ENCODE results near the gene CSKMT. TPM values are rescaled to one million over a fixed set of nuclear protein-coding genes. Genes with fewer than 3 reads are reported as not detected.

Gene CSKMT
- total and polyA plus RNA-seq, 10 of the 15 experiments (the other 5 are each of a cell fraction or from before 2014, with no cell fraction given) = 7.0 to 213 (median 21.6) TPM

- Histone ChIP-seq H2AFZ (ENCODE audit: control insufficient read depth, low read depth, low read length) (no peak overlapping the region), H3K79me2 (ENCODE audit: control insufficient read depth, insufficient read depth, low read length) (peaks cover 3% of the 10 kb centered on the region; the same call in 1 of the 2 replicates), H3K27ac (ENCODE audit: control insufficient read depth, insufficient read depth) (no peak overlapping the region), H3K9ac (ENCODE audit: control insufficient read depth, insufficient read depth, low read length) (no peak overlapping the region), H4K20me1 (ENCODE audit: control insufficient read depth, insufficient read depth) (no peaks in the 10 kb centered on the region; the same call in 1 of the 2 replicates), H3K9me3 (replicated peaks; ENCODE audit: control insufficient read depth, insufficient read depth, low read length) (no peaks in the 10 kb centered on the region), H3K4me1 (ENCODE audit: control insufficient read depth, insufficient read depth, low read length) (peaks cover 13% of the 10 kb centered on the region), H3K4me2 (ENCODE audit: control insufficient read depth, insufficient read depth) (no peak overlapping the region), H3K4me3 (no peak overlapping the region), H3K27me3 (replicated peaks in 1 of 2; ENCODE audit: control insufficient read depth in 2 of 2, insufficient read depth in 2 of 2, low read length in 1 of 2) (no peaks in the 10 kb centered on the region), H3K36me3 (ENCODE audit: control insufficient read depth in 2 of 2, insufficient read depth in 2 of 2, low read length in 1 of 2) (peaks cover 31 to 58% of the 10 kb centered on the region in 2 experiments)
- FAIRE-seq (no peak), DNase-seq (ENCODE audit: low read depth, low spot score) (no peak), ATAC-seq (no peak)
- POLR2A ChIA-PET = interaction anchor here (0.5 to 5.5 kb wide), 4 partner anchors 11 to 52 kb away, joined by 3 to 40 read pairs (median 8); partner anchors contain the start of genes HNRNPUL2 and TTC9C
- no TSS peak for BruUV-seq (replicated peaks)
- in situ Hi-C loops (cut with MboI) = no loop called here
- intact Hi-C loops (cut with micrococcal nuclease; ENCODE audit: unreplicated experiment) = no loop called here
- RAD21 ChIA-PET (ENCODE audit: unreplicated experiment) = no interaction called here
- TF ChIP-seq NFXL1 (IDR thresholded peaks at IDR 0.05; ENCODE audit: borderline replicate concordance) (no peak), MLLT1 (IDR thresholded peaks at IDR 0.05) (0 out of 2 replicates have a peak, but pooled peaks have one; percentile 57)
- WGBS (ENCODE audit: insufficient coverage, insufficient replicate concordance, low lambda C conversion rate, missing lambda C conversion rate) = 91% methylated on average over 24 of the region's 24 CpGs
- CTCF ChIA-PET = interaction anchor here (1.0 to 1.5 kb wide), 3 partner anchors 9 to 34 kb away, joined by 3 to 7 read pairs (median 3); no protein-coding TSS in a partner anchor
- SMC1A ChIA-PET (ENCODE audit: uncharacterized antibody, unreplicated experiment) = interaction anchor here (0.7 to 1.9 kb wide), 2 partner anchors 8 kb away, joined by 3 to 7 read pairs; no protein-coding TSS in a partner anchor
Observed at GRCh38 chr11:62715150-62716130, 50.3 kb downstream of the CSKMT start.
